VCaP (cell line): Measurements from ENCODE around the gene RASL10B.

Source experiments
- H3K27ac ChIP-seq: fragments of 450-650 bp; 2 replicates; pipeline ENCODE4 v1.5.1; 2017
- TF ChIP-seq, protein P1 (sequence below): fragments of 450-650 bp; conservative IDR thresholded peaks from 2 replicates; pipeline ENCODE4 v1.5.1; 2017; ENCODE audit warnings: mild to moderate bottlenecking, moderate library complexity

The RASL10B gene

DNA sequence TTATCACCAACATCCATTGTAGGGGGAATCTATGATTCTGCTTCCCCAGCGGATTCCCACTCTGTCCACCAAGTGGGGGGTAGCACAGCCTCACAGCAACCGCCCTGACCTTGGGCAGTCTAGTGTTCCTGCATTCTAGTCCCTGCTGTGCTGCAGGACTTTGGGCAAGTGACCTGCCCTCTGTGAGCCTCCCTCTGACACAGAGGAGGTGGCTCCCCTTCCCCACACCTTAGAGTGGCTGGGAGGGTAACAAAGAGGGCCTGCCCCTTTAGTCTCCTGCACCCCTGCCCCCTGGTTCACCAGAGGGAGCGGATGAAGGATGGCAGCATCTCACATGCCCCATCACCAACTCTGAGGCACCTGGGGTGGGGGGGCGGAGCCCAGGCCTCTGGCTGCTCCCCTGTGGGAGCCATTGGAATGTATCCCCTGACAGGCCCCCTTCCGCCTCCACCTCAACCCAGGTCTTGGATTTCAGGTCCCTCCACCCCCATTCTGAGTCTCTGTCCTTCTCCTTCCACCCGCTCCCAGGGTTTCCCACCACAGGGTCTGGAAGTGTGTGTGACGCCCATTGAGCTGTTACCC, 11.5 kb downstream of the RASL10B start:
- TF ChIP-seq, protein P1, sequence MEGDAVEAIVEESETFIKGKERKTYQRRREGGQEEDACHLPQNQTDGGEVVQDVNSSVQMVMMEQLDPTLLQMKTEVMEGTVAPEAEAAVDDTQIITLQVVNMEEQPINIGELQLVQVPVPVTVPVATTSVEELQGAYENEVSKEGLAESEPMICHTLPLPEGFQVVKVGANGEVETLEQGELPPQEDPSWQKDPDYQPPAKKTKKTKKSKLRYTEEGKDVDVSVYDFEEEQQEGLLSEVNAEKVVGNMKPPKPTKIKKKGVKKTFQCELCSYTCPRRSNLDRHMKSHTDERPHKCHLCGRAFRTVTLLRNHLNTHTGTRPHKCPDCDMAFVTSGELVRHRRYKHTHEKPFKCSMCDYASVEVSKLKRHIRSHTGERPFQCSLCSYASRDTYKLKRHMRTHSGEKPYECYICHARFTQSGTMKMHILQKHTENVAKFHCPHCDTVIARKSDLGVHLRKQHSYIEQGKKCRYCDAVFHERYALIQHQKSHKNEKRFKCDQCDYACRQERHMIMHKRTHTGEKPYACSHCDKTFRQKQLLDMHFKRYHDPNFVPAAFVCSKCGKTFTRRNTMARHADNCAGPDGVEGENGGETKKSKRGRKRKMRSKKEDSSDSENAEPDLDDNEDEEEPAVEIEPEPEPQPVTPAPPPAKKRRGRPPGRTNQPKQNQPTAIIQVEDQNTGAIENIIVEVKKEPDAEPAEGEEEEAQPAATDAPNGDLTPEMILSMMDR: no peak
- no peak overlapping the region for H3K27ac ChIP-seq

- TF ChIP-seq, protein P1: no peak
- no peak overlapping the region for H3K27ac ChIP-seq
Observed at GRCh38 chr17:35743626-35744328, 12.3 kb downstream of the RASL10B start.

DNA sequence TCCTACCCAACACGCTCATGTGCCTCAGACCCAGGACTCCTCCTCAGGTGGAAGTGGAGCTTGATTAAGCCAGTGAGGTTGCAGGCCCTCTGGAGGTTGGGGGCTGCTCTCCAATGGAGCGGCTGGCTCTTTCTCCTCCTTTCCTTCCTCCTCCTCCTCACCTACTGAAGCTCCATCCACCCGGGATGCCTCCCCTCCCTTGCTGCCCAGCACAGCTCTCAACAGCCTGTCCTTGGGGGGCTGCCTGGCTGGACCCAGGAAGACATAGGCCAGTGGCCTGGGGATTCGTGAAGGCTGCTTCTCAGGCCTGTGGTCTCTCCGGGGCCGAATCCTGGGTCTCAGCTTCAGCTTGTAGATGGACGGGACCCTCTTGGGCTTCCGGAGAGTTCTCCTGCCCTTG, 13.4 kb downstream of the RASL10B start:
- TF ChIP-seq, protein P1: no peak
- no peak overlapping the region for H3K27ac ChIP-seq

- TF ChIP-seq, protein P1: no peak
- no peak overlapping the region for H3K27ac ChIP-seq
Observed at GRCh38 chr17:35745246-35745645, 13.8 kb downstream of the RASL10B start.

- H3K27ac ChIP-seq: no peak overlapping the region
- TF ChIP-seq, protein P1: no peak
Observed at GRCh38 chr17:35745749-35746320, 14.4 kb downstream of the RASL10B start.

DNA sequence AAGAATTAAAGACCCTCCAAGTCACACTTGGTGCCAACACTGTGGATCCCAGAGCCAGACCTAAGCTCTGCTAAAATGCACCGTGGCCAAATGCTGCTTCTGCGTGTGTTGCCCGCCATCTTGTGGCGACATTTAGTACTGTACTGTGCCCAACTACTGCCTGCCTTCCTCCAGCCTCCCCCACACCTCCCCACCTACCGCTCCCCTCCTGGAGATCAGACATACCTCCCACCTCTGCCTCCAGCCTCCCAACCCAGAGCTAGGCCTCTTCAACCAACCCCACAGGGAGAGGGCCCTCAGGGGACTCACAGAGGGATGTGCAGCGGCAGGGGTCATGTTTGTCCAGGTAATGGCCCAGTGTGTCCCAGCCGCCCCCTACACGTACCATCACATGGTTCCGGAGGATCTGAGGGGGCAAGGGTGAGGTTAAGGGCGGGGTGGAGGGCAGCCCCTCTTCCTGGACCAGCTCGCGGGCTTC, 16.1 kb downstream of the RASL10B start:
- TF ChIP-seq, protein P1: peak; percentile 98
- peak overlapping the region; percentile 36; the same call in 1 of the 2 replicates for H3K27ac ChIP-seq

GRCh38 chr17:35748341-35748841, 17.0 kb downstream of the RASL10B start:
- TF ChIP-seq, protein P1: no peak
- peak overlapping the region; percentile 36; the same call in 1 of the 2 replicates for H3K27ac ChIP-seq
